Measurements from ENCODE around the gene SLC4A1. TPM values are rescaled to one million over a fixed set of nuclear protein-coding genes. Genes with fewer than 3 reads are reported as not detected.
"Not testable (repeated sequence)": the region's sequence is repeated elsewhere in the genome, so short reads cannot be mapped to it uniquely, and the experiment has no call there.

SLC4A1 gene
- total RNA-seq, 2 experiments from 2014 or later: not detected

- Mint-ChIP-seq H3K9me3 (no peaks in the 10 kb centered on the region), H3K36me3 (no peaks in the 10 kb centered on the region), H3K4me3 (no peak overlapping the region), H3K27me3 (no peaks in the 10 kb centered on the region), H3K27ac (no peak overlapping the region), H3K4me1 (peaks cover 5% of the 10 kb centered on the region)
- DNase-seq: no peak
Measured at GRCh38 chr17:44253006-44253405, 14.9 kb downstream of the SLC4A1 start.

GRCh38 chr17:44251062-44251461 is 16.9 kb downstream of the SLC4A1 start:
- DNase-seq: no peak
- H3K36me3 Mint-ChIP-seq: no peaks in the 10 kb centered on the region
- H3K4me3 Mint-ChIP-seq: no peak overlapping the region
- H3K9me3 Mint-ChIP-seq: no peaks in the 10 kb centered on the region
- H3K27me3 Mint-ChIP-seq: no peaks in the 10 kb centered on the region
- peaks cover 23% of the 10 kb centered on the region for H3K4me1 Mint-ChIP-seq
- no peak overlapping the region for H3K27ac Mint-ChIP-seq

GRCh38 chr17:44249501-44250246 is 18.3 kb downstream of the SLC4A1 start:
- Mint-ChIP-seq H3K36me3 (no peaks in the 10 kb centered on the region), H3K27me3 (no peaks in the 10 kb centered on the region), H3K4me3 (no peak overlapping the region), H3K4me1 (peaks cover 34% of the 10 kb centered on the region), H3K27ac (peak overlapping the region; percentile 5), H3K9me3 (no peaks in the 10 kb centered on the region)
- no peak for DNase-seq

DNA sequence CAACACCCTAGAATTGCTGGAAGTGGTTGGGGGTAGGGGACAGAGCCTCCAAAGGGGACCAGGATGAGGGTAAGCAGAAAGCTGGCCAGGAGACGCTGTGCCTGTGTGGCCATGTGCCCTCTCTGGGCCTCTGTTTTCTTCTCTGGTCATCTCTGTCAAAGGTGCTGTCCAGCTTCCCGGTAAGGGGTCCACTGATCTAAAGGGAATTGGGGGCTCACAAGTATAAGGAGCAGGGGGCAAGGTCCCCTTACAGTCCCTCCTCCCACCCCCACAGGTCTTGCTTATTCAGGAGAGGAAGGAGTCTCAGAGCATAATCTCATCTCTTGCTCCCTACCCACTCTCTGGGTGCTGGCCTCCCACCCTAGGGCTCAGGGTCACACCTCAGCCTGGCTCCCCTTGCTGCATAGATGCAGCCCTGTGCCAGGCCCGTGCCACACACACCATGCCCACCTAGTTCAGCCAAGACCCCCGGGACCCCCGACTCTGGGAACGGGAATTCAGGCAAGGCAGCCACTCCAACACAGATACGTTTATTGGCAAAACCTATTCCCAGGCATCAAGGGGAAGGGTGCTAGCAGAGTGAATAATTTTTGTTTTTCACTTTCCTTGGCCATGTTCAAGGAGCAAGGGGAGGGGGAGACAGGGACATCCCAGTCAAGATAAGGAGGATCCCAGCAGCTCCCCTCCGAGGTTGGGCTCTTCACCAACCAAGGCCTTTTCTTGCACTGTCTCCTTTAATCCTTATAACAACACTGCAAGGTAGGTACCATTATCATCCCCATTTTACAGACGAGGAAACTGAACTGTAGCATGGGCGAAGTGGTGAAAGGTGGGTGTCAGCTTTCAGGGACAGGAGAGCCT is 19.8 kb downstream of the SLC4A1 start:
- Mint-ChIP-seq H3K4me3 (no peak overlapping the region), H3K4me1 (peaks cover 36% of the 10 kb centered on the region), H3K27ac (no peak overlapping the region)

GRCh38 chr17:44247440-44247841 is 20.5 kb downstream of the SLC4A1 start:
- Mint-ChIP-seq H3K36me3 (no peaks in the 10 kb centered on the region), H3K27me3 (no peaks in the 10 kb centered on the region), H3K27ac (peak overlapping the region; percentile 89), H3K4me3 (no peak overlapping the region), H3K4me1 (peaks cover 36% of the 10 kb centered on the region), H3K9me3 (no peaks in the 10 kb centered on the region)
- no peak for DNase-seq

More for the DNA sequence above, 19.8 kb downstream of the SLC4A1 start:
- Mint-ChIP-seq H3K9me3 (no peaks in the 10 kb centered on the region), H3K36me3 (no peaks in the 10 kb centered on the region), H3K27me3 (no peaks in the 10 kb centered on the region)
- DNase-seq: no peak

GRCh38 chr17:44241106-44241624 is 26.8 kb downstream of the SLC4A1 start:
- Mint-ChIP-seq H3K27me3 (no peaks in the 10 kb centered on the region), H3K9me3 (no peaks in the 10 kb centered on the region), H3K27ac (no peak overlapping the region), H3K4me1 (peaks cover 16% of the 10 kb centered on the region), H3K36me3 (no peaks in the 10 kb centered on the region), H3K4me3 (no peak overlapping the region)
- no peak for DNase-seq

GRCh38 chr17:44237886-44238285 is 30.0 kb downstream of the SLC4A1 start:
- H3K27ac Mint-ChIP-seq, DNase-seq, H3K4me3 Mint-ChIP-seq, H3K9me3 Mint-ChIP-seq, H3K36me3 Mint-ChIP-seq, H3K27me3 Mint-ChIP-seq: not testable (repeated sequence)
- peaks cover 10% of the 10 kb centered on the region for H3K4me1 Mint-ChIP-seq

DNA sequence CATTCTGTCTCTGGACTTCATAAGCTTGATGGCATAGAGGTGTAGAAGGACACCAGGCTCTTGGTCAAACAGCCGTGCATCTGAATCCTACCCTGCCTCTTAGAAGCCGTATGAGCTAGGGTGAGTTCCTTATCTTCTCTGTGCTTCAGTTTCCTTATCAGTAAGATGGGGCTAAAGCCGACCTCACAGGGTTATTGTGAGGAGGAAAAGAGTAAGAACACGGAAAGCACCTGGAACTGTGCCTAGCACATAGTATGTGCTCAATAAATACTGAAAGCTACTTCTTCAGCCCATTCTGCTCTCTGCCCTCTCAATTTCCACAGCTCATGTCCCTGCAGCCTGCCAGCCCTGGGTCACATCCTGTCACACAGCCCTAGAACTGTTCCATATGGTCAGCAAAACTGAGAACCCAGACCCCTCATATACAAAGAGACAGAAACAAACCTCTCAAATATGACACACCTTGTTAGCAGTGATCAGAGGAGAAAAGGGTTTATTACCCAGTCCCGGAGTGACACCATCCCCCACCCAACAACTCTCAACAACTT is 31.4 kb downstream of the SLC4A1 start:
- Mint-ChIP-seq H3K27ac (no peak overlapping the region), H3K9me3 (no peaks in the 10 kb centered on the region), H3K36me3 (no peaks in the 10 kb centered on the region), H3K4me3 (no peak overlapping the region), H3K4me1 (peaks cover 10% of the 10 kb centered on the region), H3K27me3 (no peaks in the 10 kb centered on the region)
- no peak for DNase-seq

DNA sequence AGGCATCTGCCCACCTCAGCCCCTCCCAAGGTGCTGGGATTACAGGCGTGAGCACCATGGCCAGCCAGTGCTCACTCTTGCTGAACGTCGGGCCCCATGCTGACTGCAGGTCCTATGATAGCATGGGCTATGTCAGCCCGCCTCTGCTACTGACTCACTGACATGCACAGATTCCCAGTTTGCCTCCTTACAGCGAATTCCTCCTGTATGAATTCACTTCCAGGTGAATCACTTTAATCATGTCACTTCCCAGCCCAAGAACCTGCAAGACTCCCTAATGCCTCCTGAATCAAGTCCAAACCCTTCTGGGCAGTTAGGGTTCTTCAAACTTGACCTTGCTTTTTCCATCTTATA is 32.4 kb downstream of the SLC4A1 start:
- H3K9me3 Mint-ChIP-seq: no peaks in the 10 kb centered on the region
- no peak overlapping the region for H3K4me3 Mint-ChIP-seq
- H3K27me3 Mint-ChIP-seq: no peaks in the 10 kb centered on the region
- no peaks in the 10 kb centered on the region for H3K36me3 Mint-ChIP-seq
- no peak overlapping the region for H3K27ac Mint-ChIP-seq
- DNase-seq: no peak
- peaks cover 10% of the 10 kb centered on the region for H3K4me1 Mint-ChIP-seq

- H3K27ac Mint-ChIP-seq: no peak overlapping the region
- peaks cover 10% of the 10 kb centered on the region for H3K4me1 Mint-ChIP-seq
- H3K4me3 Mint-ChIP-seq: no peak overlapping the region
- no peaks in the 10 kb centered on the region for H3K36me3 Mint-ChIP-seq
- H3K9me3 Mint-ChIP-seq: no peaks in the 10 kb centered on the region
- no peak for DNase-seq
- no peaks in the 10 kb centered on the region for H3K27me3 Mint-ChIP-seq
Measured at GRCh38 chr17:44233582-44233981, 34.4 kb downstream of the SLC4A1 start.

DNA sequence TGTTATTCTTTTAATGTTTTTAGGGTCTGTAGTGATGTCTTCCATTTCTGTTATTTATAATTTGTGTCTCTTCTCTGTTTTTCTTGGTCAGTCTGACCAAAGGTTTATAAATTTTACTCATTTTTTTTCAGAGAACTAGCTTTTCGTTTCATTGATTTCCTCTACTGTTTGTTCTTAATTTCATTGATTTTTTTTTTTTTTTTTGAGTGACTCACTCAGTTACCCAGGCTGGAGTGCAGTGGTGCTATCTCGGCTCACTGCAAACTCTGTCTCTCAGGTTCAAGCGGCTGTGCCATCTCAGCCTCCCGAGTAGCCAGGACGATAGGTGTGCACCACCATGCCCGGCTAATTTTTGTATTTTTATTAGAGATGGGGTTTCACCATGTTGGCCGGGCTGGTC is 35.9 kb downstream of the SLC4A1 start:
- no peak overlapping the region for H3K27ac Mint-ChIP-seq
- no peak for DNase-seq
- no peaks in the 10 kb centered on the region for H3K36me3 Mint-ChIP-seq
- H3K4me1 Mint-ChIP-seq: peaks cover 10% of the 10 kb centered on the region
- H3K4me3 Mint-ChIP-seq: no peak overlapping the region
- no peaks in the 10 kb centered on the region for H3K9me3 Mint-ChIP-seq
- no peaks in the 10 kb centered on the region for H3K27me3 Mint-ChIP-seq

DNA sequence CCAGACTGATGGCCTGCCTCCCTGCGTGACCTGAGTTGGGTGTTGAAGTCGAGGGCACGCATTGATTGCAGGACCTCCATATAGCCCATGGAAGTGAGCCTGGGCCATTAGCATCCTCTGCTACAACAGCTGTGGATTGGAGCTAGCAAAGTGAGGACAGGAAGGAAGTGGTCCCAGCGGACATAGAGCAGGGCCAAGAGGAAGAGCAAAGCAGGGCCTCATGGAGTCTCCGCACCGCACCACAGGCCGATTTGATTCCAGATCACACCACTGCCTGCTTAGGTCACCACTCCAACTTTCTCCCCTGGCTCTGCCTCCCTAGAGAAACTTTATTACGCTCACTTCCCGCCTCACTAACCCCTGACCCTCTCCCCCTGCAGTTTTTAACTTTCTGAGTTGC is 37.8 kb downstream of the SLC4A1 start:
- H3K27ac Mint-ChIP-seq: no peak overlapping the region
- no peaks in the 10 kb centered on the region for H3K9me3 Mint-ChIP-seq
- no peak for DNase-seq
- H3K27me3 Mint-ChIP-seq: no peaks in the 10 kb centered on the region
- no peak overlapping the region for H3K4me3 Mint-ChIP-seq
- H3K4me1 Mint-ChIP-seq: peaks cover 4% of the 10 kb centered on the region
- no peaks in the 10 kb centered on the region for H3K36me3 Mint-ChIP-seq

GRCh38 chr17:44229090-44229489 is 38.8 kb downstream of the SLC4A1 start:
- Mint-ChIP-seq H3K27me3 (no peaks in the 10 kb centered on the region), H3K27ac (no peak overlapping the region), H3K4me3 (no peak overlapping the region), H3K9me3 (no peaks in the 10 kb centered on the region), H3K4me1 (no peaks in the 10 kb centered on the region), H3K36me3 (no peaks in the 10 kb centered on the region)
- no peak for DNase-seq

DNA sequence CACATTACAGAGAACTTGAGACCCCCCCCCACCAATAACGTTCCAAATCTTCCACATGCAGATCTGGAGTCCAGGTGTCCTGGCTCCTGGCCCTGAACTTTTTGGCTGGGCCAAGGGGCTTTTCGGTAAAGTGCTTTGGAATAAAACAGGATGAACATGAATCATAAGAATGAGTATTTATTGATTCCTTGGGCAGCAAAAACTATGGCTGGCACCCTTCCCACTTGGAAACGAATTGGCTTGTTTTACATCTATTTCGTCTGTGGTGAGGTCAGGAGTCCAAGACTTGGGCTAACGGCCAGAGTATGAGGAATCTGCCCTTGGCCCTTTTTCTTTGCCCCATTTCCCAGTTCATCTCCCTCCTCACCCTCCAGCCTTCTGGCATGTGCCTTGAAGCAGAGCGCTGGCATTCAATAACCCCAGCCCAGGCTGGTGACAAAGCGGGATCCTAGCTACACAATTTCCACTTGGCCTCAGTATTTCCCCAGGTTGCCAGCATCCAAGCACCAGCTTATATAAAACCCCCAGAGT is 44.3 kb downstream of the SLC4A1 start:
- Mint-ChIP-seq H3K27ac (no peak overlapping the region), H3K4me3 (no peak overlapping the region), H3K9me3 (no peaks in the 10 kb centered on the region), H3K4me1 (peaks cover 13% of the 10 kb centered on the region), H3K36me3 (peaks cover 3% of the 10 kb centered on the region), H3K27me3 (no peaks in the 10 kb centered on the region)
- DNase-seq: no peak
